GM19452 (cell line): ENCODE results near the gene SLC35G3.
"Not testable (repeated sequence)": the region's sequence is repeated elsewhere in the genome, so short reads cannot be mapped to it uniquely, and the experiment has no call there.

Source experiments
- ATAC-seq: cut with Tn5 transposase; IDR thresholded peaks from one replicate; pipeline ENCODE4 v1.9.1; 2021; ENCODE audit not compliant: unreplicated experiment

SLC35G3 gene

DNA sequence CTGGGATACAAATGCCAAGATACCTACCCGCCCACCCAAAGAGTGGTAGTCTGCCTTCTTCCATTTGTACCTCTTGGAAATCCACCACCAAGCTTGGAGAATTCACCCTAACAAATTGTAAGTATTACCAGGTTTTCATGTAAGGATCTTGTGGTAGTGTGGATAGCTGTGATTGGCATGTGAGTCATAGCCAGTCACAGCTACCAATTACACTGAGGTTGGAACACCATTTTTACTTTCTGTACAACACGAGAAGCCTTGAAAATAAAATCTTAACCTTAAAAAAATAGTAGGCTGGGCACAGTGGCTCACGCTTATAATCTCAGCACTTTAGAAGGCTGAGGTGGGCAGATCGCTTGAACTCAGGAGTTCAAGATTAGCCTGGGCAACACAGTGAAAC lies 18.5 kb upstream of the SLC35G3 start:
- no peak for ATAC-seq

DNA sequence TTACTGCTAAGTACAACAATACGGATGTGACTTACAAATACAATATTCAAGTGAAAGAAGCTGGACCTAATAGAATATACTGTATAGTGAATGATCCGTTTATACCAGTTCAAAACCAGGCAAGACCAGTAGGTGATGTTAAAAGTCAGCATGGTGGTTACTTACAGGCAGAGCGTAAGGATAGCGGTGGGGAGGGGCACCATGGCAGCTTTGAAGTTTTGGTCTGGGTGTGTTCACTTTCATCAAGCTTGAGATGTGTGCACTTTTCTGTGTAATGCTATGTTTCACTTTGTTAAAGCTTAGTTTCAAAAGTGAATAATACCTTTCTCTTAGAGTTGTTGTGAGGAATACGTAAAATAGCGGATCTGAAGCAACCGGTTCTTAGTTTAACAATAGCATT lies 16.5 kb upstream of the SLC35G3 start:
- no peak for ATAC-seq

DNA sequence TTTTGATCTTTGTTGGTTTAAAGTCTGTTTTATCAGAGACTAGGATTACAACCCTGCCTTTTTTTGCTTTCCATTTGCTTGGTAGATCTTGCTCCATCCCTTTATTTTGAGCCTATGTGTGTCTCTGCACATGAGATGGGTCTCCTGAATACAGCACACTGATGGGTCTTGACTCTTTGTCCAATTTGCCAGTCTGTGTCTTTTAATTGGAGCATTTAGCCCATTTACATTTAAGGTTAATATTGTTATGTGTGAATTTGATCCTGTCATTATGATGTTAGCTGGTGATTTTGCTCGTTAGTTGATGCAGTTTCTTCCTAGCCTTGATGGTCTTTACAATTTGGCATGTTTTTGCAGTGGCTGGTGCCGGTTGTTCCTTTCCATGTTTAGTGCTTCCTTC lies 8.4 kb upstream of the SLC35G3 start:
- not testable (repeated sequence) for ATAC-seq

DNA sequence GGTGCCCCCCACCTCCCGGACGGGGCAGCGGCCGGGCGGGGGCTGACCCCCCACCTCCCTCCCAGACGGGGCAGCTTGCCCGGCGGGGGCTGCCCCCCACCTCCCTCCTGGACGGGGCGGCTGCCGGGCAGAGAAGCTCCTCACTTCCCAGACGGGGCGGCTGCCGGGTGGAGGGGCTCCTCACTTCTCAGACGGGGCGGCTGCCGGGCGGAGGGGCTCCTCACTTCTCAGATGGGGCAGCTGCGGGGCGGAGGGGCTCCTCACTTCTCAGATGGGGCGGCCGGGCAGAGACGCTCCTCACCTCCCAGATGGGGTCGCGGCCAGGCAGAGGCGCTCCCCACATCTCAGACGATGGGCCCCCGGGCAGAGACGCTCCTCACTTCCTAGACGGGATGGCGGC lies 869 bp upstream of the SLC35G3 start:
- not testable (repeated sequence) for ATAC-seq

DNA sequence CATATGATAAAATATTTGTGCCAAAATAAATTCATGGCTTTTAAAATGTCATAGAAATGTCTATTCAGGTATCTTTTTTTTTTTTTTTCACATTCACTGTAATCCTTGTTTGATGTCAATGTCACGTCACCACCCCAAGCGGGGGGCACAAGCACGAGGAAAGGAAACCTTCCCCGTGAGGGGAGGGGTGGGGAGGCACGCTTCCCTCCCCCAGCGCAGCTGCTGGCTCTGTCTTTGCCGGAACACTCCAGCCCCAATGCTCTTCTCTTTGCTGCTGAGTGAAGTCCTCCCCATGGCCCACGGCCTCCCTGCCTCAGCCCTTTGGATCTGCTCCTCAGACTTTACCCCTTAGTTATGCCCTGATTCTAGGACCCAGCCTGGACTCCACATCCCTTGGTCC lies 1.5 kb downstream of the SLC35G3 start:
- no peak for ATAC-seq

DNA sequence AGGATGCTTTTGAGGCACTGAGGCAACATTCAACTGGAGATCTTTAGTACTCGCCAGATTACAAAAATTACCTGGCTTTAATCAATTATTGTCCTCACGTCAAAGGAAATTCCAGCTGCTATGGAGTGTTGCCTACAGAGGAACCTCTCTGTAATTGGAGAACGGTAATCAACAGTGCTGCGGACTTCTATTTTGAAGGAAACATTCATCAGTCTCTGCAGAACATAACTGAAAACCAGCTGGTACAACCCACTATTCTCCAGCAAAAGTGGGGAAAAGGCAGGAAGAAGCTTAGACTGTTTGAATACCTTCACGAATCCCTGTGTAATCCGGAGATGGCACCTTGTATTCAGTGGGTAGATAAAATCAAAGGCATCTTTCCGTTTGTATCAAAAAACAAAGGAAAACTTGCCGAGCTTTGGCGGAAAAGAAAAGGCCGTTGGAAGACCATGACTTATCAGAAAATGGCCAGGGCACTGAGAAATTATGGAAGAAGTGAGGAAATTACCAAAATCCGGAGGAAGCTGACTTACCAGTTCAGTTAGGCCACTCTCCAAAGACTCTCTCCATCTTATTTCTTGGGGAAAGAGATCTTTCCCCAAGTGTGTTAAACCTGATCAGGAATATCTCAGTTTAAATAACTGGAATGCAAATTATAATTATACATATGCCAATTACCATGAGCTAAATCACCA lies 3.0 kb downstream of the SLC35G3 start:
- no peak for ATAC-seq

DNA sequence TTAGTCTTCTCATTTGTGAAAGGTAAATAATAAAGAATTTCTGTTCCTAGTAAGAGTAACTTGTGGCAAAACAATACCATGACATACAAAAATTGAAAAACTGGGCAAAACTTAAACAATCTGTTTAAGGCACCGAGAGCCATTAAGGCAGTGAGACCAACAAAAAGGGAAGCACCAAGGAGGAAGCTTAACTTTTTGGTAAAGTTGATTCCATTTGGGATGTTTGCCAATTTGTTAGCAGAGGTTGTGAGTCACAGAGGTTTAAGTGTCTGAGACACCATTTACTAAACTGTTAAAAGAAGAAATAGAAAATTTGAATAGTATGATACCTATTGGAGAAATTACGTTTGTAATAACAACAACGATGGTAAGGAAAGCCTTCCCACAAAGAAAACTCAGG lies 4.9 kb downstream of the SLC35G3 start:
- ATAC-seq, result no peak

DNA sequence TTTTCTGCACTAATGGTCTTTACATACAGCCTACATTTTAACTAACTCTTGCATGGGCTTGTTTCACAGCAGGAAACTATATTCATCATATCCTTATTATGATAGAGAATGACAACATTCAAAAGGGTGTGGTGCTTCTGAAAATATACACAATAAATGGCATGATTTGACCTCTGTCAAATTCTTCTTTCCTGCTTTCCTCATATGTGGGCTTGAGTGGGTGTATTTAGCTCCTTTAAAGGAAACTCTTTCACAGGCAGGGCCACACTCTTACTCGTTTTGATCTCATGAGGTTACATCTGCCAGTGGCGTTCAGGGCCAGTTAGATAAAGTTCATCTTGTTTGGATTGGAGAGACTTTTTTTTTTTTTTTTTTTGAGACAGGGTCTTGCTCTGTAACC lies 6.1 kb downstream of the SLC35G3 start:
- no peak for ATAC-seq

DNA sequence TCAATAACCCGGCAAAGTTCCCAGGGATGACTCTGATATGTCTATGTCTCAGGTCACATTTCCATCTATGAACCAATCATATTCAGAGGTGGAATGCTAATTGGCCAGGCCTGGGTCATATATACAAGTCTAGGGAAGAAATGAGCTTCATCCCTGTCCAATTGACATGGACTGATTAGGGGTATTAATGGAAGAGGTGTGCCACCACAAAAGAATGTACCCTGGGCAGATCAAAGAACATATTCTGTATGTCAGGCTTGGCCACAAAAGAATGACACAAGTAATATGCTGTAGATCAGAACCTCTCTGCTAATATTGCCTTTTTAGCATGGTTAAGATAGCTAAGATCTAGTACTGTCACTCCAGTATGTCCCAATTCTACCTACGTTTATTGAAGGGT lies 6.7 kb downstream of the SLC35G3 start:
- no peak for ATAC-seq

DNA sequence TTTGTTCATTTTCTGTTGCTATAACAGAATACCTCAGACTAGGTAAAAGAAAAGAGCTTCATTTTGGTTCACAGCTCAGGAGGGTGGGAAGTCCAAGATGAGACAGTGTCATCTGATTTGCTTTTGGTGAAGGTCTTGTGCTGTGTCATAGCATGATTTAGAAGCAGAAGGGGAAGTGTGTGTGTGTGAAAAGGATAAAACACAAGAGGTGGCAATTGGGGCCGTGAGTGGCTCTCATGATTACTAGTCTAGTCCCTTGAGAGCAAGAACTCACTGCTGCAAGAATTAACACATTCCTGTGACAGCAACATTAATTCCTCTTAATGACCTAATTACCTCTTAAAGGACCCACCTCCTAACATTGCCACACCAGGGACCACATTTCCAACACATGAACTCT lies 8.3 kb downstream of the SLC35G3 start:
- no peak for ATAC-seq

DNA sequence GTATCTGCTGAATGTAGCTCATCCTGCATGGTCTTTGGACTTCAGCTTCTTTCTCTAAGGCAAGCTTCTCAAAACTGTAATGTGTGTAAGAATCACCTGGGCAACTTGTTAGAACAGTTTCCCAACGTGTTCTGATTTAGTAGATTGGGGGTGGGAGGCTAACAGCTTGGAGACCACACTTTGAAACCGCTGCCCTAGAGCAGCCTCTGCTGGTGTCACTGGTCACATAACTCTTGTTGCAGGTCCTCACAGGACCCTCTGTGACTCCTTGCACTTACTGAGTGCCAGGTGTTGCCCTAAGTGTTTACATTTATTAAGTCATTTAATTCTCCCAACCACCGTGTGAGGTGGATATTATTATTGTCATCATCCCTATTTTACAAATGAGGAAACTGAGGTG lies 9.9 kb downstream of the SLC35G3 start:
- no peak for ATAC-seq

DNA sequence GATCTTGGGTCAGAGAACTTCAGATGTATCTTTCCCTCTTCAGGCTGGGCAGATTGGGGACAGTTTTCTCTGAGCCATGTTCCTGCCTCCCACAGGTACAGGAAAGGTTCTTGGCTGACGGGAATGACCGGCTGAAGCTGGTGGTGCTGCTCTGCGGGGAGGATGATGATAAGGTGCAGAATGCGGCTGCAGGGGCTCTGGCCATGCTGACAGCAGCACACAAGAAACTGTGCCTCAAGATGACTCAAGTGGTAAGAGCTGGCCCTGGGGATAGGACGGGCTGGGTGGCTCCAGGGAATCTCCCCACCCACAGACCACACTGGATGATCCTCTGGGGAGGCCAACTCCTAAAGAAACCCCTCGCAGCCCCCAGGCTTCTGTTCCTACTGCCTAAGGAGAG lies 10.9 kb downstream of the SLC35G3 start:
- no peak for ATAC-seq

DNA sequence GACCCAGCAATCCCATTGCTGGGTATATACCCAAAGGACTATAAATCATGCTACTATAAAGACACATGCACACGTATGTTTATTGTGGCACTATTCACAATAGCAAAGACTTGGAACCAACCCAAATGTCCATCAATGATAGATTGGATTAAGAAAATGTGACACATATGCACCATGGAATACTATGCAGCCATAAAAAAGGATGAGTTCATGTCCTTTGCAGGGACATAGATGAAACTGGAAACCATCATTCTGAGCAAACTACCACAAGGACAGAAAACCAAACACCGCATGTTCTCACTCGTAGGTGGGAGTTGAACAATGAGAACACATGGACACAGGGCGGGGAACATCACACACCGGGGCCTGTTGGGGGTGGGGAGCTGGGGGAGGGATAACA lies 14.8 kb downstream of the SLC35G3 start:
- ATAC-seq, result not testable (repeated sequence)

DNA sequence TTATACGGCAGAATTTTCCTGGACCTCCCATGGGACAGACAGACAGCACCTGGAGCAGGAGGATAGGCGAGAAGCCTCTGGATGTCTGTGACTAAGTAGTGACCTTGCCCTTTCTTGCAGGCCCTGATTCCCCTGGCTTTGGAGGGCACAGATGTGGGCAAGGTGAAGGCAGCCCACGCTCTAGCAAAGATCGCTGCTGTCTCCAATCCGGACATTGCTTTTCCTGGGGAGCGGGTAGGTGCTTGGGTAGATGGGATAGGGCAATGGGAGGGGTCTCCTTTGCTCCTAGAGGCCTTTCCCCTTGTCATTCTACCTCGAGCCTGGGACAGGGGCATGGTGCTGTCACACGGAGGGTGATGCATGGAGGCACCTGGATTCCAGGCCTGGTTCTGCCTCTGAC lies 17.3 kb downstream of the SLC35G3 start:
- ATAC-seq, result no peak

DNA sequence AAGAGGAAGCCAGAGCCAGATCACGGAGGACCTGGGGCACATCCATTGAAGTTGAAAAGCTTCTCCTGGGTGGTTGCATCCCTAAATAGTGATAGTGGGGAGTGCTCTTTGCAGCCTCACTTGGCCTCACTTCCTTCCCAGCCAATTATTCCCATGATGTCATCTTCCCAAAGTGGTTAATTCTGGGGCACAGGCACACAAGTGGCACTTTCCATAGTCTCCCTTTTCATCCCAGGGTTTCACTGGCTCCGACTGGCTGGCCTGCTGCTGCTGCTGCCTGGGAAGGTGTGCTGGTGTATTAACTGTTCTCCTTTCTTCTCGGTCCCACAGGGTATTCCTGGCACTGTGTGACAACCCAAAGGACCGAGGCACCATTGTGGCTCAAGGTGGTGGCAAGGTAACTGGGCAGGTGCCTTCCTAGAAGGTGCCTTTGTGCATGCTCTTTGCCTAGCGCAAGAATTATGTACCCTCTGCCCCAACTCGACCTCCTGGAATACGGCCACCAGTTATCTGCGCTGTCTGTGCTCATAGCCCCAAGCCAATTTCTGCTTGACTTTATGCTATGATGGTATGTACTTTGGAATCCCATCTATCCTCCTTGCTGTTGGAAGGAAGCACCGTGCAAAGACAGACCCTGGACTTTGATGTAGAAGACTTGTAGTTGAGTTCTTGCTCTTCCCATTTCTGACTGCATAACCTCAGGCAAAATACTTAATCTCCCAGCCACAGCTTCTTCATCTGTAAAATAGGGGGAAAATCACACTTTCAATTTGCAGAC lies 18.4 kb downstream of the SLC35G3 start:
- no peak for ATAC-seq

DNA sequence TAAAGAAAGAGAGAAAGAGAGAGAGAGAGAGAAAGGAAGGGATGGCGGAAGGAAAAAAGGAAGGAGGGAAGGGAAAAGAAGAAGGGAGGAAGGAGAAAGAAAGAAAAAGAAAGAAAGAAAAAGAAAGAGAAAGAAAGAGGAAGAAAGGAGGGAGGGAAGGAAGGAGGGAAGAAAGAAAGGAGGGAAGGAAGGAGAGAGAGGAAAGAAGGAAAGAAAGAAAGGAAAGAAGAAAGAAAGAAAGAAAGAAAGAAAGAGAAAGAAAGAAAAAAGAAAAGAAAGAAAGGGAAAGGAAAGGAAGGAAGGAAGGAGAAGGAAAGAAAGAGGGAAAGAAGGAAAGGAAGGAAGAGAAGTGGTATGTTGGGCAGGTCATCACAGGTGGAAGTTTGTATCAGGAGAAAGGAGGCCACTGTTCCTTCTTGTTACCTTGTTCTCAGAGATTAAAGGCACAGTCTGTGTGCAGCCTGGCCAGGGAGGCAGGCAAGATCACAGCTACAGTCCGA lies 19.3 kb downstream of the SLC35G3 start:
- ATAC-seq, result no peak

DNA sequence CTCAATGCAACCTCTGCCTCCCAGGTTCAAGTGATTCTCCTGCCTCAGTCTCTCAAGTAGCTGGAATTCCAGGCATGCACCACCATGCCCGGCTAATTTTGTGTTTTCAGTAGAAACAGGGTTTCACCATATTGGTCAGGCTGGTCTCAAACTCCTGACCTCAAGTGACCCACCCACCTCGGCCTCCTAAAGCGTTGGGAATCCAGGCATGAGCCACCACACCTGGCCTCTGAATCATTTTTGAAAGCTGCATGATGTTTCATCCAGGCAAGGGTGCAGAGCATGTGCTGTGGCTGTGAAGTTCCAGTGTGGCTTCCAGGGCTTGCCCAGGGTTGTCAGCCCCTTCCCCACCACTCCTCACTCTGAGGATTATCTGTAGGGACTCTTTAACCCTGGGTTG lies 21.9 kb downstream of the SLC35G3 start:
- not testable (repeated sequence) for ATAC-seq

DNA sequence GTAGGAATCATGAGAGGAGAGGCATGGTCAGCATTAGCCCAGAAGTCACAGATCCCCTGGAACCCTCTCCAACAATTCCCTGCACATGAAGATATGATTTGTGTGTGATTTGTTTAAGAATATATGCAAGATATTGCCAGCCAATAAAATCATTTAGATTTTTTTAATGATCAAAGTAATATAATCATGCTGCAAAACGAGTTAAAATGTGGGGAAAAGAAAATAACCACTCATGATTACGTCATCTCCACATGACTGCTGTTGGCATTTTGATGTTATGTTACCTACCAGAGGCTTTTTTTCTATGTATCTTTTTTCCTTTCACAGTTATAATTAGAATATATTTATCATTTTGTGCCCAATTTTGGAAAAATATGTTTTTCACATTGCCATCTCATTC lies 22.4 kb downstream of the SLC35G3 start:
- no peak for ATAC-seq

DNA sequence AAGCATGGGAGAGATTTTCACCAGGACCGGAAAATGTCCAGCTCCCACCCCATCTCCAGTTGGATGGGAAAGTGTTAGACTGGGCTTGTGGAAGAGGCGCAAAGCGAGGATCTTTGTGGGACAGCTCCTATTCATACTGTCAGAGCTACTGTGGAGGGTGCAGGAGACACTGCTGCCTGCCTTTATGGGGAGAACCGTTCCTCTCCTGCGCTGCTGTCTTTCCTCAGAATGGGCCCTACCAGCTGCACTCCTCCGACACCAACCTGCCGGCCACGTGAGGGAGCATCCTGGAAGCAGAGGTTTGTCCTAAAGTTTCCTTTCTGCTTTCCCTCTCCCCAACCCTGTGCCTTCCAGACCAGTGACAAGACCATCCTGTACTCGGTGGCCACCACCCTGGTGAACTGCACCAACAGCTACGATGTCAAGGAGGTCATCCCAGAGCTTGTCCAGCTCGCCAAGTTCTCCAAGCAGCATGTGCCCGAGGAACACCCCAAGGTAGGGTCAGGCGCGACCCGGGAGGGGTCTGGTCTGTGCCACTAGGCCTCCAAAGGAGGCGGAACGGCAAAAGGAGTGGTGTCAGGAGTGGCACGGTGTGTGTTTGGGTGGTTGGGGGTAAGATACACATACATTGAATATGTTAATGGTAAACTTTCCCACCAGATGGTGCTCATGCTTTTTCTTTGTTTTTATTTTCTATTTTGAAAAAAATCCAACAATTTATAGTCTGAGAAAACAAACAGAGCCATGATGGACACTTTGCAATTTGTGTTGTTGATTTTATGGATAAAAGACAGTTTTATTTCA lies 23.0 kb downstream of the SLC35G3 start:
- no peak for ATAC-seq

DNA sequence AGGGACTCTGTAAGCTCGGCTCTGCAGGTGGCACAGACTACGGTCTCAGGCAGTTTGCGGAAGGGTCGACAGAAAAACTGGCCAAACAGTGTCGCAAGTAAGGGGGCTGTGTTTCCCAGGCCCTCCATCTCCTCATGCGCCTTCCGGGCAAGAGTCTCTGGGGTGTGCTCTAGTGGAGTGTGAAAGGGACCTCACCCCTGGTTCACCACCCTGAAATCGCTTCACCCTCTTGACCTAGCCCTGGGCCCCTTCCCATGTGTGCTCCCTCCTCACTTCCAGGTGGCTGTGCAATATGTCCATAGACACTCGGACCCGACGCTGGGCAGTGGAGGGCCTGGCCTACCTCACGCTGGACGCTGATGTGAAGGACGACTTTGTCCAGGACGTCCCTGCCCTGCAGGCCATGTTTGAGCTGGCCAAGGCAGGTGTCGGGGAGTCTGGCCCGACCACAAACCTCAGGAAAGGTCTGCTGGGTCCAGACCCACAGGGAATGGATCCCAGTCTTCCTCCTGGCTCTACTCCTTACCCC lies 24.3 kb downstream of the SLC35G3 start:
- no peak for ATAC-seq

DNA sequence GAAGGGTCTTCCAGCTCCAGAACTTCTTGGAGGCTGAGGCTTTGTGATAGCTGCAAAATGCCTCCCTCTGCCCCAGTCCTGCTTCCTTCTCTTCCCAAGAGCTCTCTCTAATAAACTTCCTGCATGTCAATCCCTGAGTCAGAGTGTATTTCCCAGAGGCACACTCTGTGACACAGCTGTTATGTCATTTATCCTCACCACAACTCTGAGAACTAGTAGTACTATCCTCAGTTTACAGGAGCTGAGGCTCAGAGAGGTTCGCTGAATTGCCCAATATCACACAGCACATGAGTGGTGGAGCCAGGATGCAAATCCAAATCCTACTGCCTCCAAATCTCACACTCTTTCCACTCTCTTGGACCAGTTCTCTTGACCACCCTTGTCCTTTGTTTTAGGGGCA lies 26.5 kb downstream of the SLC35G3 start:
- ATAC-seq, result no peak
